Thymus (tissue), 11 donors: ENCODE measurements around the gene ARF3. TPM values are rescaled to one million over a fixed set of nuclear protein-coding genes. Genes with fewer than 3 reads are reported as not detected.
A peak's percentile ranks its signal among the peaks of the same experiment; 100 is the strongest.

Experiments
- DNase-seq, 9 donors: peaks; one replicate each; pipeline ENCODE4 v3.0.0-alpha.2; 2013; ENCODE audit warnings: low spot score in 9 of 9, low read depth in 6 of 9, missing footprints in 1 of 9
- H3K27ac ChIP-seq, 2 donors: one replicate each; pipeline ENCODE4 v1.5.1; 2013; ENCODE audit warnings: control low read depth in 1 of 2, low read depth in 1 of 2, low read length in 1 of 2, mild to moderate bottlenecking in 1 of 2, moderate library complexity in 1 of 2
- H3K27me3 ChIP-seq, 2 donors: one replicate each; pipeline ENCODE4 v1.5.1; 2013; ENCODE audit warnings: low read length in 1 of 2; ENCODE audit not compliant: control insufficient read depth in 2 of 2, insufficient read depth in 1 of 2
- H3K36me3 ChIP-seq, 2 donors: one replicate each; pipeline ENCODE4 v1.5.1; 2013; ENCODE audit warnings: low read length in 1 of 2, mild to moderate bottlenecking in 1 of 2, moderate library complexity in 1 of 2; ENCODE audit not compliant: control insufficient read depth in 2 of 2, insufficient read depth in 2 of 2
- H3K4me1 ChIP-seq, 2 donors: one replicate each; pipeline ENCODE4 v1.5.1; 2013; ENCODE audit warnings: low read length in 2 of 2; ENCODE audit not compliant: control insufficient read depth in 2 of 2, insufficient read depth in 2 of 2
- H3K4me3 ChIP-seq, 2 donors: one replicate each; pipeline ENCODE4 v1.5.1; 2013; ENCODE audit warnings: low read length in 2 of 2, control low read depth in 1 of 2, mild to moderate bottlenecking in 1 of 2
- H3K9me3 ChIP-seq, 2 donors: one replicate each; pipeline ENCODE4 v1.5.1; 2013; ENCODE audit warnings: low read length in 1 of 2, mild to moderate bottlenecking in 1 of 2; ENCODE audit not compliant: control insufficient read depth in 2 of 2, insufficient read depth in 1 of 2
- whole genome bisulfite sequencing: extraction: QIAGEN DNeasy Blood & Tissue Kit; methylation state at CpG from one replicate; pipeline ENCODE4 v1.1.7; 2013; 5-methylcytosine and 5-hydroxymethylcytosine counted together
- polyA plus RNA-seq: library from polyadenylated mRNA; stranded (reverse); fragments of 200-250 nt; gene quantifications from one replicate; pipeline ENCODE4 v1.2.3, GENCODE V29; 2013
- total RNA-seq: library from RNA; stranded (reverse); fragments of 120-200 nt; gene quantifications from one replicate; pipeline ENCODE4 v1.2.4, GENCODE V29; 2013
- donor health status: healthy.

Gene ARF3
- total and polyA plus RNA-seq, 2 donors: 48.1 to 70.6 TPM

DNA sequence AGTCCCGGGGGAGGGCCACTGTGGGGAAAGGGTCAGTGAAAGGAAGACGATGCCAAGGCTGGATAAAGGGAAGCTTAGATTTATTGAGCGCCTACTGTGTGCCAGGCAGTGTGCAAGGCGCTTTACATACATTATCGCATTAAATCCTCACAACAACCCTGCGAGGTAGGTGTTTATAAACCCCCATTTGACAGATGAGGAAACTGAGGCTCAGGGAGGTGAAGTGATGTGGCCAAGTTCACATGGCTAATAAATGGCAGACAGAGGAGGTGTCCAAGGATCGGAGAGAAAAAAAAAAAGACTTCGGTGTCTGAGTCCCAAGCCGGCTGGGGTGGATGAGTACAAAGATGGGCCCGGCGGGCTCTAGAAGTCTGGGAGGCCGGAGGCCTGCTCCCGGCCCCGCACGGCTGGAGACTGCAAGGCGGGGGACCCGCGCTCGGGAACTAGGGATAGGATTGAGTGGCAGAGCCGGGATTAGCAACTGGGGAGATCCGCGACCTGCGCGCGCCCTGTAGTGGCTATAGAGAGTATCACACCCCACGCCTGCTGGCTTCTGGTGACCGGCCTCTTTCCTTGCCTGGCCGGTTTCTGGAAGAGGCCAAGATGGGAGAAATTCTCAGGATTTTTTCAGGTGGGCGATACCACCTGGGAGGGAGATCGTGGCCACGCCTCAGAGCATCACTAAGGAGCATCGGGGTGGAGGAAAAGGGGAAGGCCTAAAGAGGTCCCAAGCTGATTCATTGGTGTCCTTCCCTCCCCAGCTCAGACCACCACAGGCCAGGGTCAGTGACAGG is 38.0 kb upstream of the ARF3 start:
- H3K27me3 ChIP-seq: peaks cover 63 to 98% of the 10 kb centered on the region in 2 donors
- no peak for DNase-seq
- H3K36me3 ChIP-seq: no peaks in the 10 kb centered on the region
- no peak overlapping the region for H3K4me3 ChIP-seq
- 8% methylated on average over 32 of the region's 32 CpGs for WGBS
- H3K27ac ChIP-seq: no peak overlapping the region
- peaks cover 17 to 42% of the 10 kb centered on the region in 2 donors for H3K4me1 ChIP-seq
- peaks cover 0 to 8% of the 10 kb centered on the region in 2 donors for H3K9me3 ChIP-seq

DNA sequence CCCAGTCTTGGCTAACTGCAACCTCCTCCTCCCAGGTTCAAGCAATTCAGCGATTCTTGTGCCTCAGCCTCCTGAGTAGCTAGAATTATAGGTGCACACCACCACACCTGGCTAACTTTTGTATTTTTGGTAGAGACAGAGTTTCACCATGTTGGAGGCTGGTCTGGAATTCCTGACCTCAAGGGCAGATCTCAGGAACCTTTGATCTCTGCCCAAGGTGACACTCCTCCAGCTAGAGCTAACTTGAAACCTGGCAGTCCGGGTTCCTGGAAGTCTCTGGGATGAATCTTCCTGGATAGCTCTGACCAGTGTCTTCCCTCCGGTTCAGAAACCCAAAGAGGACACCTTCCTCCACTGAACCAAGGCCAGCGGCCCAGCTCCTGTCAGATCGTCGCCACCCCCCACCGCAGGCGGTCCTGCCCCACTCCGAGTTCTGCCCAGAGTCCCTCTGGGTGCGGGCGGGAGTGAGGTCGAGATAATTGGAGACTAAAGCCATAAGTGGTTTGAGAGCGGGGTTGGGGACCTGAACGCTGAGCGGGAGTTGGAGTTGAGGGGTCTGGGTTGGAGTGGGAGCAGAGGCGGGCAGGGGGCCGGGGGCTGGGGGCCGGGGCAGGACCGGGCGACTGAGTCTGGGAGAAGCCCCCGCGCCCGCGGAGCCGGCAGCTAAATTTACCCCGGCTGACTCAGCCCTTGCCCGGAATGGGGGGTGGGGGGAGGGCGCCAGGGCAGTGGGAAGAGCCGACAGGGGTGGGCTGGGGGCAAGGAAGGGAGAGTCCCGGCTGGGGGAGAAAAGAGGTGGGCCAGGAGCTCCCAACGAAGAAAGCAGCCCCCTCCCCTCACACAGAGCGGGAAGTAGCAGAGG is 37.2 kb upstream of the ARF3 start:
- no peaks in the 10 kb centered on the region for H3K36me3 ChIP-seq
- no peak for DNase-seq
- H3K4me3 ChIP-seq: no peak overlapping the region
- H3K4me1 ChIP-seq: peaks cover 14 to 35% of the 10 kb centered on the region in 2 donors
- H3K9me3 ChIP-seq: peaks cover 0 to 8% of the 10 kb centered on the region in 2 donors
- H3K27ac ChIP-seq: no peak overlapping the region
- 29% methylated on average over 32 of the region's 32 CpGs for WGBS
- H3K27me3 ChIP-seq: peaks cover 56 to 98% of the 10 kb centered on the region in 2 donors

DNA sequence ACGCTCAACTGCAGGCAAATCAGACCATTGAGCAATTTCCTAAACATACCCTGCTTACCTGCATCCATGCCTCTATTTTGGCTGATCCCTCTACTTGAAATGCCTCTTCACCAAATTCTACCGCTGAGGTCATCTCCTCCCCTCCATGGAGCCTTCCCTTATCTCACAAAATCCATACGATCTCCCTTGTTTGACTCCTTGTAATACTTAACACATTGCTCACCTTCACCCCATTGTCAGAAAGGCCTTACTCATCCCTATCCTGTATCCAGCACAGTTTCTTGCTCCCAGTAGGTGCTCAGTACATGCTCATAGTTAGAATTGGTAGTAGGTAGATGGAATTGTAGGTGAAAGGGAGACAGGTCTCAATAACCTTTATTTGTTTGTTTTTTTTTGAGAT is 36.5 kb upstream of the ARF3 start:
- no peaks in the 10 kb centered on the region for H3K36me3 ChIP-seq
- 91% methylated on average over 3 of the region's 3 CpGs for WGBS
- peaks cover 12 to 29% of the 10 kb centered on the region in 2 donors for H3K4me1 ChIP-seq
- H3K27ac ChIP-seq: no peak overlapping the region
- no peak overlapping the region for H3K4me3 ChIP-seq
- no peak for DNase-seq
- peaks cover 0 to 8% of the 10 kb centered on the region in 2 donors for H3K9me3 ChIP-seq
- H3K27me3 ChIP-seq: peaks cover 53 to 98% of the 10 kb centered on the region in 2 donors

DNA sequence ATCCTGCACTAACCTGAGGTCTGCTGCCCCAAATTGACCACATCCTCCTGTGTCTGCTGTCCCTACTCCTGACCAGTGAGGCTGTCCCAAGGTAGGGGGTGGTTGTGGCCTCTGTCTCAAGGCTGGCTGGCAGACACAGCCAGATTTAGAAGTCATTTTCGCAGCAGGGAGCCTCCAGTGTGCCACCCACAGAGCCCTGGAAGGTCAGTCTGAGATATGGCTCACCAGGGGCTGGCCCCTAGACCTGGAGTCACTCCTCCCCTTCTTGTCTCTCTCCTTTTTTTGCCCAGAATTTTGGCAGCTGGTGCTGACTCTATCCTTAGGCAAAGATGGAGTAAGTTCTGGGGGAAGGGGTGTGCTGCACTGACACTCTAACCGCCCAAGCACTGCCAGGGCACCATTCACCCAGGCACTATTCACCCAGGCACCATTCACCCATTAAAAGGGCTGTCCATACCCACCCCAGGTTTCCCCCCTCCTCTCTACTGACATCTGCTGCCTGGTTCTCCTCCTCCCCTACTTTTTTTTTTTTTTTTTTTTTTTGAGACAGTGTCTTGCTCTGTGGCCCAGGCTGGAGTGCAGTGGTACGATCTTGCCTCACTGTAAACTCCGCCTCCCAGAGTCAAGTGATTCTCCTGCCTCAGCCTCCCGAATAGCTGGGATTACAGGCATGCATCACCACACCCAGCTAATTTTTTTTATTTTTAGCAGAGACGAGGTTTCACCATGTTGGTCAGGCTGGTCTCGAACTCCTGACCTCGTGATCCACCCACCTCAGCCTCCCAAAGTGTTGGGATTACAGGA is 34.2 kb upstream of the ARF3 start:
- Histone ChIP-seq H3K27ac (no peak overlapping the region), H3K4me1 (peaks cover 0 to 8% of the 10 kb centered on the region in 2 donors), H3K36me3 (no peaks in the 10 kb centered on the region), H3K9me3 (no peaks in the 10 kb centered on the region), H3K27me3 (peaks cover 43 to 98% of the 10 kb centered on the region in 2 donors), H3K4me3 (no peak overlapping the region)
- WGBS: 84% methylated on average over 8 of the region's 8 CpGs
- DNase-seq: no peak

DNA sequence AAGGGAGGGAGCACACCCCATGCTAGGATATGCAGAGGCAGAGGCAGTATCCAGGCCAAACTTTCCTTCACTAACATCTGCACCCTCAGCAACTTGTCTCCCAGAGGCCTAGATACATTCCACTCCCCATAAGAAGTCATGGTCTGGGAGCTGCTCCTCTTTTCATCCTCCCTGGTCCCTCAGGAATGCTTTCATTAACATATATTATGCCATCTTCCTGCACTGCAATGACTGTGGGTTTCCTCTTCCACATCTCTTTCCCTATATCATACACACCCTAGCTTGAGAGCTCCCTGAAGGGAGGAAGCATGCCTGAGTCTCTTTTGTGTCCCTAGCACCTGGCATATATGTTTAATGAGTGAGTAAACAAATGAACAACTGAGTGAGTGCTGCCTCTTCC is 33.3 kb upstream of the ARF3 start:
- Histone ChIP-seq H3K4me3 (no peak overlapping the region), H3K27me3 (peaks cover 42 to 98% of the 10 kb centered on the region in 2 donors), H3K36me3 (no peaks in the 10 kb centered on the region), H3K4me1 (peaks cover 0 to 7% of the 10 kb centered on the region in 2 donors), H3K9me3 (no peaks in the 10 kb centered on the region), H3K27ac (no peak overlapping the region)
- no peak for DNase-seq

DNA sequence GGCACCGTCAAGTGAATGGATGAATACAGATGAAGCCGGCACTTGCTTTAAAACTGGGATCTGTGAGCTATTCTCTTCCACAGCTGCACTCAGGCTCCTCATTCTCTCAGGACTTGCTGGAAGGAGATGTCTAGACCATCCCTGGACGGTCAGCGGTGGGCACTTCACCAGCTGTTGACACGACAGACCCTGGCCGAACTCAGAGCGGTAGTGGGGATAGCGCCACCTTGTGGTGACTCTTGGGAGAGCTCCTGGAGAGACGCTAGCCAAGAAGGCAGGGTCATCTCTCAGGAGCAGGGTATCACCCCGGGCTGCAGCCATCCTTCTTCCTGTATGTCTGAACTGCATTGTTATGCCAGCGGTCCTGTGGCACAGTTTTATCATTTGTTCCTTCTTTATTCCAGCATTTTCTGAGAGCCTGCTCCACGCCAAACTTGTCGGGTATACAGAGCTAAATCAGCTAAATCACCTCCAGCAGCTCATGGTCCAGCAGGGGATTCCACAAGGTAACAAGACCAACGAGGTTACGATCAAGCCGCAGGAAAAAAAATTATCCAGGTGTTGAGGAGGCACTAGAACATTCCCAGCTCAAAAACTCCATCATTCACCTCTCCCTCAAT is 30.9 kb upstream of the ARF3 start:
- WGBS: 33% methylated on average over 16 of the region's 16 CpGs
- Histone ChIP-seq H3K36me3 (no peaks in the 10 kb centered on the region), H3K9me3 (no peaks in the 10 kb centered on the region), H3K27ac (no peak overlapping the region), H3K4me1 (no peaks in the 10 kb centered on the region), H3K27me3 (peaks cover 37 to 98% of the 10 kb centered on the region in 2 donors), H3K4me3 (no peak overlapping the region)
- peak in 2 of 9 donors; percentile 67 for DNase-seq

DNA sequence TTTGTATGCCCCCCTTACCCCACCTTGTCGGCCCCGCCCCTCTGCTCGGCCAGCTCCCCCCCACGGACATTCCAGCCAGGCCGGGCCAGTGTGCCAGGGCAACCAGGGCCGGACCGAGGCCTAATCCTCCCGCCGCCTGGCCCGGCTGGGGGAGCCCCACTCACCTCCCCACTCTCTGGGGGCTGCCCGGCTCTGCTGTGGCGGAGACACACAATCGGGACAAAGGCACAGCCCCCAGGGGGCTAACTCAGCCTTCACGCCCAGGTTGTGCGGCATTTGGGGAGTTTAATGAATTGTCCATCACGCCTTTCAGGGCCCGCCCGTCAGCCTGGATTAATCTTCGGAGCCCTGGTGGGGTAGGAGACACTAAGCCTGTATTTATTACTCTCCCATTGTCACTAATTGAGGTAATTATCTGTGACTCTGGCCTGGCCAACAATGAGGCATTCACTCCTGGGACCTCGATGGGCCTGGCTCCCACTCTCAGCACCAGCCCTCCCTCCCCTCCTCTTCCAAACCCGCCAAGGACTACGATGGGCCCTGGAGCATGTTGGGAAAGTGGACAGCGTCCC is 29.5 kb upstream of the ARF3 start:
- no peaks in the 10 kb centered on the region for H3K9me3 ChIP-seq
- H3K4me1 ChIP-seq: peaks cover 0 to 1% of the 10 kb centered on the region in 2 donors
- peaks cover 49 to 100% of the 10 kb centered on the region in 2 donors for H3K27me3 ChIP-seq
- H3K4me3 ChIP-seq: no peak overlapping the region
- DNase-seq: no peak
- H3K27ac ChIP-seq: no peak overlapping the region
- 76% methylated on average over 23 of the region's 23 CpGs for WGBS
- no peaks in the 10 kb centered on the region for H3K36me3 ChIP-seq

DNA sequence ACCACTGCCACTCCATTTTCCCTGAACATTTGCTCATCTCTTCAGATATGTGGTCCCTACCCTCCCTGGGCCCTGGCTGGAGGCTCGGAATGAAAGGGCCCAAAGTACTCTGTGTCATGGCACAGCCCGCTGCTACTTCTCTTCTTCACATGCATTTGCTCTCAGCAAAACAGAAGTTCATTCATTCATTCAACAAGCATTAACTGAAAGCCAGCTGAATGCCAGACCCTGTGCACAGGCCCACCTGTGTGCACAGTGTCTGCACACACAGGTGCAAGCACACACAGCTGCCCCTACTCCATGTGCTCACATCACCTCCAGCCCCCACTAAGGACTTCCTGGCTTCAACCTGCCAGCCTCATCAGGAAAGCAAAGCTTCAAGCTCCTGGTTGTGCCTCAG is 28.6 kb upstream of the ARF3 start:
- H3K36me3 ChIP-seq: no peaks in the 10 kb centered on the region
- H3K9me3 ChIP-seq: peaks cover 0 to 1% of the 10 kb centered on the region in 2 donors
- H3K4me1 ChIP-seq: peaks cover 3 to 10% of the 10 kb centered on the region in 2 donors
- no peak overlapping the region for H3K27ac ChIP-seq
- WGBS: 91% methylated on average over 2 of the region's 2 CpGs
- H3K4me3 ChIP-seq: no peak overlapping the region
- no peak for DNase-seq
- H3K27me3 ChIP-seq: peaks cover 56 to 100% of the 10 kb centered on the region in 2 donors
